MG63 (cell line): Measurements from ENCODE around the gene MTIF3. TPM values are rescaled to one million over a fixed set of nuclear protein-coding genes. Genes with fewer than 3 reads are reported as not detected.

Experiments
- DNase-seq: peaks from one replicate; pipeline ENCODE4 v3.0.0-alpha.2; 2020
- H3K27me3 ChIP-seq: fragments of 250-450 bp; sonication (Bioruptor Pico); 2 replicates; pipeline ENCODE4 v1.5.1; 2020; ENCODE audit warnings: mild to moderate bottlenecking, moderate library complexity
- H3K36me3 ChIP-seq: fragments of 250-450 bp; sonication (Bioruptor Pico); 2 replicates; pipeline ENCODE4 v1.5.1; 2020; ENCODE audit warnings: mild to moderate bottlenecking, moderate library complexity
- H3K4me3 ChIP-seq: fragments of 250-450 bp; sonication (Bioruptor Pico); 2 replicates; pipeline ENCODE4 v1.5.1; 2020; ENCODE audit warnings: mild to moderate bottlenecking, moderate library complexity
- H3K9me3 ChIP-seq: fragments of 250-450 bp; sonication (Bioruptor Pico); 2 replicates; pipeline ENCODE4 v1.5.1; 2020; ENCODE audit warnings: mild to moderate bottlenecking, moderate library complexity
- total RNA-seq: library from RNA; depleted of rRNA; stranded (reverse); fragments of >200 nt; shearing (Covaris generic); gene quantifications from 2 replicates; pipeline ENCODE4 v1.2.3, GENCODE V29; 2014; ENCODE audit warnings: low replicate concordance; rRNA removed

The MTIF3 gene
- 63.2 and 96.7 TPM in 2 replicates for total RNA-seq

- Histone ChIP-seq H3K36me3 (no peaks in the 10 kb centered on the region), H3K4me3 (peak within 1 kb of the TSS; percentile 78), H3K9me3 (no peaks in the 10 kb centered on the region), H3K27me3 (0 out of 2 replicates have a peak, but pooled peaks cover 3% of the 10 kb centered on the region)
- DNase-seq = peak; percentile 88
These were observed at the start of gene MTIF3 for GRCh38 chr13:27449936-27450828. Gene MTIF3 (minus strand): TSS chr13:27450564. CDS start chr13:27440448, 10,116 bp downstream.

- DNase-seq = no peak
- no peaks in the 10 kb centered on the region for H3K9me3 ChIP-seq
- no peaks in the 10 kb centered on the region for H3K27me3 ChIP-seq
- H3K4me3 ChIP-seq = no peak overlapping the region
- H3K36me3 ChIP-seq = no peaks in the 10 kb centered on the region
These were observed 47.3 kb upstream of the MTIF3 start for GRCh38 chr13:27497563-27498230.

GRCh38 chr13:27496536-27497273, 46.3 kb upstream of the MTIF3 start:
- no peak overlapping the region for H3K4me3 ChIP-seq
- H3K36me3 ChIP-seq = no peaks in the 10 kb centered on the region

GRCh38 chr13:27496006-27496405, 45.6 kb upstream of the MTIF3 start:
- no peaks in the 10 kb centered on the region for H3K9me3 ChIP-seq
- H3K36me3 ChIP-seq = no peaks in the 10 kb centered on the region
- no peaks in the 10 kb centered on the region for H3K27me3 ChIP-seq
- DNase-seq = no peak
- H3K4me3 ChIP-seq = no peak overlapping the region

More at GRCh38 chr13:27496536-27497273, 46.3 kb upstream of the MTIF3 start:
- no peak for DNase-seq
- Histone ChIP-seq H3K9me3 (no peaks in the 10 kb centered on the region), H3K27me3 (no peaks in the 10 kb centered on the region)

GRCh38 chr13:27495551-27495950, 45.2 kb upstream of the MTIF3 start:
- no peaks in the 10 kb centered on the region for H3K27me3 ChIP-seq
- no peaks in the 10 kb centered on the region for H3K9me3 ChIP-seq
- H3K36me3 ChIP-seq = no peaks in the 10 kb centered on the region
- DNase-seq = no peak
- no peak overlapping the region for H3K4me3 ChIP-seq

- H3K27me3 ChIP-seq = no peaks in the 10 kb centered on the region
- no peak for DNase-seq
- H3K9me3 ChIP-seq = no peaks in the 10 kb centered on the region
- no peaks in the 10 kb centered on the region for H3K36me3 ChIP-seq
- no peak overlapping the region for H3K4me3 ChIP-seq
These were observed 43.6 kb upstream of the MTIF3 start for GRCh38 chr13:27493981-27494380.

GRCh38 chr13:27489456-27489855, 39.1 kb upstream of the MTIF3 start:
- DNase-seq = no peak
- Histone ChIP-seq H3K4me3 (no peak overlapping the region), H3K36me3 (no peaks in the 10 kb centered on the region), H3K9me3 (no peaks in the 10 kb centered on the region), H3K27me3 (no peaks in the 10 kb centered on the region)

GRCh38 chr13:27487776-27488175, 37.4 kb upstream of the MTIF3 start:
- H3K27me3 ChIP-seq = no peaks in the 10 kb centered on the region
- no peaks in the 10 kb centered on the region for H3K36me3 ChIP-seq
- no peaks in the 10 kb centered on the region for H3K9me3 ChIP-seq
- no peak overlapping the region for H3K4me3 ChIP-seq
- DNase-seq = no peak

GRCh38 chr13:27483421-27483820, 33.1 kb upstream of the MTIF3 start:
- H3K27me3 ChIP-seq = no peaks in the 10 kb centered on the region; the same call in 1 of the 2 replicates
- no peak for DNase-seq
- no peaks in the 10 kb centered on the region for H3K36me3 ChIP-seq
- H3K4me3 ChIP-seq = no peak overlapping the region
- H3K9me3 ChIP-seq = peaks cover 6% of the 10 kb centered on the region

GRCh38 chr13:27482983-27483382, 32.6 kb upstream of the MTIF3 start:
- H3K27me3 ChIP-seq = no peaks in the 10 kb centered on the region; the same call in 1 of the 2 replicates
- no peak for DNase-seq
- H3K36me3 ChIP-seq = no peaks in the 10 kb centered on the region
- no peak overlapping the region for H3K4me3 ChIP-seq
- H3K9me3 ChIP-seq = peaks cover 6% of the 10 kb centered on the region

- peak; percentile 24 for DNase-seq
- Histone ChIP-seq H3K27me3 (no peaks in the 10 kb centered on the region; the same call in 1 of the 2 replicates), H3K36me3 (no peaks in the 10 kb centered on the region), H3K9me3 (peaks cover 6% of the 10 kb centered on the region), H3K4me3 (no peak overlapping the region)
These were observed 31.4 kb upstream of the MTIF3 start for GRCh38 chr13:27481766-27482165.

GRCh38 chr13:27476943-27477703, 26.8 kb upstream of the MTIF3 start:
- Histone ChIP-seq H3K36me3 (no peaks in the 10 kb centered on the region), H3K9me3 (peaks cover 5% of the 10 kb centered on the region), H3K4me3 (no peak overlapping the region), H3K27me3 (no peaks in the 10 kb centered on the region)
- peak; percentile 34 for DNase-seq

GRCh38 chr13:27474751-27475268, 24.4 kb upstream of the MTIF3 start:
- H3K36me3 ChIP-seq = no peaks in the 10 kb centered on the region
- no peaks in the 10 kb centered on the region for H3K27me3 ChIP-seq
- DNase-seq = no peak
- no peak overlapping the region for H3K4me3 ChIP-seq
- H3K9me3 ChIP-seq = no peaks in the 10 kb centered on the region

- Histone ChIP-seq H3K27me3 (no peaks in the 10 kb centered on the region), H3K4me3 (no peak overlapping the region), H3K36me3 (no peaks in the 10 kb centered on the region), H3K9me3 (no peaks in the 10 kb centered on the region)
- no peak for DNase-seq
These were observed 22.6 kb upstream of the MTIF3 start for GRCh38 chr13:27472941-27473340.

- no peak for DNase-seq
- Histone ChIP-seq H3K36me3 (no peaks in the 10 kb centered on the region), H3K9me3 (no peaks in the 10 kb centered on the region), H3K27me3 (no peaks in the 10 kb centered on the region), H3K4me3 (no peak overlapping the region)
These were observed 22.1 kb upstream of the MTIF3 start for GRCh38 chr13:27472441-27472840.
